ENCODE data around the gene MKI67. TPM values are rescaled to one million over a fixed set of nuclear protein-coding genes. Genes with fewer than 3 reads are reported as not detected.

MKI67 gene
- total and polyA plus RNA-seq, 2 of the 13 experiments (the other 11 are each of a cell fraction or from before 2014, with no cell fraction given), result 6.7 to 22.9 TPM

DNA sequence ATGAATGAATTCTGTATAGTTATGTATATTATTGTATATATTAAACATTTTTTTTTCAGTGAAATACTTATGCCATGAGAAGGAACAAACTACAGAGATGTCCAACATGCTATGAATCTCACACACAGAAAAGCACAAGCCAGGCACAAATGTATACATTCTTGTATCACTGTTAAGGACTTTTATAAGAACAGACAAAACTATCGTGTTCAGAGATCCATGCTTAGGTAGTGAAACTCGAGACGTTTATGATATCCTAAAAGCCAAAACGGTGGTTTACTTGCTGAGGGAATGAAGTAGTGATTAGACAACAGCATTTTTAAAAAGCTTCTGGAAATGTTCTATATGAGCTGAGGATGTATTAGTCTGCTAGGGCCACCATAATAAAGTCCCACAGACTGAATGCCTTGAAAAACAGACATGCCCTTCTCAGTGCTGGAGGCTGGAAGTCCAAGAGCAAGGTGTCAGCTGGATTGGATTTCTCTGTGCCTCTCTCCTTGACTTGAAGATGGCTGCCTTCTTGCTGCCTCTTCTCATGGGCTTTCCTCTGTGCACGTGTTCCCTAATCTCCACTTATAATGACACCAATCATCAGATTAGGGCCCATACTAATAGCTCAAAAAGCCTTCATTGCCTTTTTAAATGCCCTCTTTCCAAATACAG, 4.3 kb downstream of the MKI67 start:
- H3K4me2 ChIP-seq (ENCODE audit: low read depth, low read length), result no peak overlapping the region
- FAIRE-seq (no peak), DNase-seq (ENCODE audit: low spot score) (no peak), ATAC-seq (no peak)
- H3K36me3 ChIP-seq (replicated peaks in 1 of 2; ENCODE audit: control insufficient read depth in 1 of 2, insufficient read depth in 2 of 2, low read length in 2 of 2), result peaks cover 5 to 47% of the 10 kb centered on the region in 2 experiments
- no peak overlapping the region for H3K9ac ChIP-seq (ENCODE audit: insufficient read depth, low read depth, low read length)
- WGBS (ENCODE audit: low lambda C conversion rate), result 97% methylated on average over 5 of the region's 5 CpGs
- CTCF ChIA-PET (ENCODE audit: low intra/inter-chr PET ratio, low total read pairs), result no interaction called here
- POLR2A ChIA-PET, result no interaction called here
- H3K4me3 ChIP-seq (replicated peaks in 1 of 3; ENCODE audit: insufficient read depth in 1 of 3, low read depth in 2 of 3, low read length in 3 of 3), result no peak overlapping the region
- intact Hi-C loops (cut with micrococcal nuclease; ENCODE audit: unreplicated experiment) (no loop called here), in situ Hi-C loops (cut with HindIII; ENCODE audit: extremely low pct_ligation_motif_present, low pct_unique_long_range_greater_than_20kb) (no loop called here)
- H3K27ac ChIP-seq (ENCODE audit: extremely low read length, insufficient read depth, low read length), result no peak overlapping the region
- H3K27me3 ChIP-seq (ENCODE audit: control insufficient read depth in 1 of 2, insufficient read depth in 2 of 2, low read length in 2 of 2), result no peaks in the 10 kb centered on the region
- H2AFZ ChIP-seq (ENCODE audit: low read length), result no peak overlapping the region
- H3K9me3 ChIP-seq (ENCODE audit: low read length), result no peaks in the 10 kb centered on the region
- peaks cover 26% of the 10 kb centered on the region for H3K4me1 ChIP-seq (ENCODE audit: insufficient read depth, low read length)
- H3K79me2 ChIP-seq (ENCODE audit: insufficient read depth, low read length), result peaks cover 47% of the 10 kb centered on the region
- H4K20me1 ChIP-seq (ENCODE audit: insufficient read depth, low read length), result no peaks in the 10 kb centered on the region
- no TSS peak for BruUV-seq (replicated peaks)
- TF ChIP-seq SALL1 (CRISPR knock-in tag; IDR thresholded peaks at IDR 0.05), result no peak
- no peak for TF ChIP-seq MTF2 (CRISPR knock-in tag; IDR thresholded peaks at IDR 0.05; ENCODE audit: borderline replicate concordance)
- TF ChIP-seq, protein P1, sequence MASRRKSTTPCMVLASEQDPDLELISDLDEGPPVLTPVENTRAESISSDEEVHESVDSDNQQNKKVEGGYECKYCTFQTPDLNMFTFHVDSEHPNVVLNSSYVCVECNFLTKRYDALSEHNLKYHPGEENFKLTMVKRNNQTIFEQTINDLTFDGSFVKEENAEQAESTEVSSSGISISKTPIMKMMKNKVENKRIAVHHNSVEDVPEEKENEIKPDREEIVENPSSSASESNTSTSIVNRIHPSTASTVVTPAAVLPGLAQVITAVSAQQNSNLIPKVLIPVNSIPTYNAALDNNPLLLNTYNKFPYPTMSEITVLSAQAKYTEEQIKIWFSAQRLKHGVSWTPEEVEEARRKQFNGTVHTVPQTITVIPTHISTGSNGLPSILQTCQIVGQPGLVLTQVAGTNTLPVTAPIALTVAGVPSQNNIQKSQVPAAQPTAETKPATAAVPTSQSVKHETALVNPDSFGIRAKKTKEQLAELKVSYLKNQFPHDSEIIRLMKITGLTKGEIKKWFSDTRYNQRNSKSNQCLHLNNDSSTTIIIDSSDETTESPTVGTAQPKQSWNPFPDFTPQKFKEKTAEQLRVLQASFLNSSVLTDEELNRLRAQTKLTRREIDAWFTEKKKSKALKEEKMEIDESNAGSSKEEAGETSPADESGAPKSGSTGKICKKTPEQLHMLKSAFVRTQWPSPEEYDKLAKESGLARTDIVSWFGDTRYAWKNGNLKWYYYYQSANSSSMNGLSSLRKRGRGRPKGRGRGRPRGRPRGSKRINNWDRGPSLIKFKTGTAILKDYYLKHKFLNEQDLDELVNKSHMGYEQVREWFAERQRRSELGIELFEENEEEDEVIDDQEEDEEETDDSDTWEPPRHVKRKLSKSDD (CRISPR knock-in tag; IDR thresholded peaks at IDR 0.05; ENCODE audit: low read depth), result no peak
- TF ChIP-seq HNF4G (IDR thresholded peaks at IDR 0.05; ENCODE audit: borderline replicate concordance, low read depth, low read length), result no peak
- no peak for TF ChIP-seq HNF4G (CRISPR knock-in tag; IDR thresholded peaks at IDR 0.05; ENCODE audit: borderline replicate concordance, low read depth)
- TF ChIP-seq, protein P2, sequence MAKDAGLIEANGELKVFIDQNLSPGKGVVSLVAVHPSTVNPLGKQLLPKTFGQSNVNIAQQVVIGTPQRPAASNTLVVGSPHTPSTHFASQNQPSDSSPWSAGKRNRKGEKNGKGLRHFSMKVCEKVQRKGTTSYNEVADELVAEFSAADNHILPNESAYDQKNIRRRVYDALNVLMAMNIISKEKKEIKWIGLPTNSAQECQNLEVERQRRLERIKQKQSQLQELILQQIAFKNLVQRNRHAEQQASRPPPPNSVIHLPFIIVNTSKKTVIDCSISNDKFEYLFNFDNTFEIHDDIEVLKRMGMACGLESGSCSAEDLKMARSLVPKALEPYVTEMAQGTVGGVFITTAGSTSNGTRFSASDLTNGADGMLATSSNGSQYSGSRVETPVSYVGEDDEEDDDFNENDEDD (CRISPR knock-in tag; IDR thresholded peaks at IDR 0.05; ENCODE audit: borderline replicate concordance), result no peak
- TF ChIP-seq MEIS2 (CRISPR knock-in tag; IDR thresholded peaks at IDR 0.05), result no peak
- no peak for TF ChIP-seq ZNF382 (CRISPR knock-in tag; IDR thresholded peaks at IDR 0.05; ENCODE audit: borderline replicate concordance)
- TF ChIP-seq RARA (CRISPR knock-in tag; IDR thresholded peaks at IDR 0.05), result no peak
- TF ChIP-seq ZEB1 (IDR thresholded peaks at IDR 0.05; ENCODE audit: insufficient replicate concordance, low read depth), result no peak
- TF ChIP-seq, protein P3, sequence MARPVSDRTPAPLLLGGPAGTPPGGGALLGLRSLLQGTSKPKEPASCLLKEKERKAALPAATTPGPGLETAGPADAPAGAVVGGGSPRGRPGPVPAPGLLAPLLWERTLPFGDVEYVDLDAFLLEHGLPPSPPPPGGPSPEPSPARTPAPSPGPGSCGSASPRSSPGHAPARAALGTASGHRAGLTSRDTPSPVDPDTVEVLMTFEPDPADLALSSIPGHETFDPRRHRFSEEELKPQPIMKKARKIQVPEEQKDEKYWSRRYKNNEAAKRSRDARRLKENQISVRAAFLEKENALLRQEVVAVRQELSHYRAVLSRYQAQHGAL (CRISPR knock-in tag; IDR thresholded peaks at IDR 0.05; ENCODE audit: not compliant biosample characterization), result no peak
- no peak for TF ChIP-seq ZIK1 (CRISPR knock-in tag; IDR thresholded peaks at IDR 0.05; ENCODE audit: borderline replicate concordance, low read depth)
